Pons (tissue), 1 donor: ENCODE measurements around the gene GRB10.
A peak's percentile ranks its signal among the peaks of the same experiment; 100 is the strongest.

Experiments used
- DNase-seq: peaks from one replicate; pipeline ENCODE4 v3.0.0-alpha.2; 2016; ENCODE audit warnings: low spot score

The GRB10 gene

DNA sequence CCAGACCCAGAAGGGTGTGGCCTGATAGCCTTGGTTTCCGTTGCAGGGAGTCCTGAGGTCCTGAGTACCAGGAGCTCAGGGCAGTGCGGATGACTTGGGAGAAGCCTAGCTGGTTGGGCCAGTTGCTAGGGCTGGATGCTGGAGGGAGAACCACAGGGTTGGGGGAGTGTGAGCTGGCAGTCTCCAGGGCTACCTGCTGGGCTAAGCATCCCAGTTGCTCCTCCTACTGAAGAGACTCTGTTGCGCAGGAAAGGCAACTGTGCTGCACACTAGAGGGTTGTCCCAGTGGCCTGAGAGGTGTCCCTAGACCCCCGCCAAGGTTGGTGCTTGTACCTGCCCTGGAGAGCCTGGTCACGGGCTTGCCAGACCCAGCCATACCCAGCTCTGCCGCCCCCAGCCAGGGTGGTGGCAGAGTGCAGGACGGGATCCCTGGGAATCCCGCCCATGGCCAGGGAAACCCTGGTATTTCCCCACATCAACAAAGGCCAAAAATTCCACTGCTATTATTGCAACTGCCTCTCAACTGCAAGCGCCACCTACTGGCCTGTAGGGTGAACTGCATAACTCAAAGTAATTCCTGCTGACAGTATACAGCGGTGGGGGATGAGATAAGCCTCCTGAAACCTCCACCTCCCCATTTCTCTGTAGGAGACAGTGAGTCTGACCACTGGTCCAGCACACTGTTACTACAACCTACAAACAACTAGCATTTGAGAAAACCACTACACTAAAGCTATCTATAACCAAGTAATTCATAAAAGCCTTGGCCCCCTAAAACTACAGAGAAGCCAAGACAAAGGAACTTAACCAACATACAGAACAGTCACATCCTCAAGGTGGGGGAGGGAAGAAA, 149.9 kb downstream of the GRB10 start:
- peak; percentile 15 for DNase-seq

DNA sequence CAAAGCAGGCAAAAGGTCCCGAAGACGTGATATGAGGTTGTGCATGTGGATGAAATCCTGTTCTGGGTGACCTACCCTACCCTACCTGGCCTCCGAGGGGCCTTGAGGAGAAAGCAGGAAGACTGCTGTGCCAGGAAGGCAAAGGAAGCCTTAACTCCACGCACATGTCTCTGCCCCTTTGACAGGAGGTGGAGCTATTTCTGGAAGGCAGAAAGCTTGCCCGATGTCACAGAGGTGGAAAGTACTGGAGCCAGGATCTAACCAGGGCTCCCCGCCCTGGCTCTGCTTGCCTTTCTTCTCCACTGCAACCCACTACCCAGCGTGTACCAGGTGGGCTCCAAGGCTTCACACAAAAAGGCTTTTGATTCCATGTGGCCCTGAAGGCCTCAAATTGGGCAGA, 151.1 kb downstream of the GRB10 start:
- DNase-seq = no peak

GRCh38 chr7:50631100-50631499, 151.6 kb downstream of the GRB10 start:
- no peak for DNase-seq

GRCh38 chr7:50629238-50629901, 153.3 kb downstream of the GRB10 start:
- DNase-seq = no peak

DNA sequence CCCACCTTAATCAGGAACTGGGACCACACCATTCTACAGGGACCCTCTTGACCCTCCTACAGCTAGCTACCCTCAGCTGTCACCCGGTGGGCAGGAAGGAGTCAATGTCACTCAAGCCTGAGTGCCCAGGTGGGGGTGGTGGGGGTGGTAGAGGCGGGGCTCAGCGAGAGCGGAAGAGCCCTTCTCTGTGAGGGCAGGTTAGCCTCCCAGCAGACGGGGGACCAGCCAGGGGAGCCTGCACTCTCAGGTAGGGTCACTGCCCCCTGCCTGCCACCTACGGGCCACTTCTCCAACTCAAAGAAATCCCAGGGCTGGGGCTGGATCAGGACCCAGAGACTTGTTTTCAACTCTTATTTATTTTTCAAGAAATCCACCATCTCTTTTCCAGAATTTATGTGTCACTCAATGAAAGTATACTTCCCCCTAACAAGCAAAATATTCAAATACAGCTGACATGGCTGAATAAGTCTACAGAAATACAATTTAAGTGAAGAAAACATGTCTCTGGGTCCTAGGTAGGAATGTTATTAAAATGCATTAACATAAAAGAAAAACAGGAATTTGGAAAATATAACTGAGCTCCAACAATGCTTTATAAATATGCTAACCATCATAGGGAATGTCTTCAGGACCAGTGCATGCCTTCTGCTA, 154.1 kb downstream of the GRB10 start:
- DNase-seq = no peak

- no peak for DNase-seq
These were observed 154.8 kb downstream of the GRB10 start for GRCh38 chr7:50627824-50628361.

DNA sequence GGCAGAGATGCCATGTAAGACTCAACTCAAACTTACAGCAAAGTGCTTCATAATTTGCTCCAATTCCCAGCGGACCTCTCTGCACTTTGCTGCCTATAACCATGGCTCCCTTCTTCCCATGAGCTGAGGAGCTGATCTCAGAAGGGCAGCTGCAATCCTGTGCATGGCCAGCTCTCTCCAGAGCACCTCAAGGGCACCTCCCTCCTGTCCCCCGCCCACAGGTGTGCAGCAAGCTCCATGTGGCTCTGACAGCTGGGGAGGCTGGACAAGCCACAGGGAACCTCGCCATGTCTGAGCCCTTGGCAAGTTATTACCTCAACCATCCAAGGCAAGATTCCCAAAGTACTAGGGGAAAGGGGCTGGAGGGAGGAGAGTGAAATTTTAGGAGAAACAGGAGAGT, 156.4 kb downstream of the GRB10 start:
- no peak for DNase-seq

DNA sequence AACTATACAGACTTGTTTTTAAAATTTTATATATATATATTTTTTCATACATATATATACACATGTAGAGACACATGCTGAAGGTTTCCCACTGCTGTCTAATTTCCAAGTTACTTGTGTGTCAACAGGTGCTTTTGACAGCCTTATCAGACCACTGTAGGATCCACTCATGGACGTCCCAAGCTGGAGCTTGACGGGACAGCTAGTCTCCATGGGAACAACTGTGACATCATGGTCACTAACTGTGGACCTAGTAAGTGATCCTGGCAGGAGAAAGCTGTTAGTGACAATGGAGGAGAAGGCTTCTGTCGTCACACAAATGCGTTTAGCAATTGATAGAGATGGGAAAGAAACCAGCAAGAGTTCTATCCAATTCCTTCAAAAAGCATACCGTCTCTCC, 157.3 kb downstream of the GRB10 start:
- no peak for DNase-seq

DNA sequence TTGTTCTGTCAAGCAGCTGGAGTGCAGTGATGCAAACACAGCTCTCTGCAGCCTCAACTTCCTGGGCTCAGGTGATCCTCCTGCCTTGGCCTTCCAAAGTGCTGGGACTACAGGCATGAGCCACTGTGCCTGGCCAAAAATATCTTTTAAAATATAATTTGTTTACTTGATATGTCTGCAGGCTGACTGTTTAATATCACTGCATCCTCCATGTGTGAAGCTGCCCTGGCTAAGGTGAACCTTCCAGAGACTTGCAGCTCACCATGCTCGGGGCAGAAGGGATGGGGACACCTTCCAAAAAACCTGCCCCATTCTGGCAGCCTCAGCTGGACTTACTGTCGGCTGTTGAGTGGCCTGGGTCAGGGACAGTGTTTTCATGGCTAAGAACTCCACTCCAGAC, 159.9 kb downstream of the GRB10 start:
- DNase-seq = no peak

DNA sequence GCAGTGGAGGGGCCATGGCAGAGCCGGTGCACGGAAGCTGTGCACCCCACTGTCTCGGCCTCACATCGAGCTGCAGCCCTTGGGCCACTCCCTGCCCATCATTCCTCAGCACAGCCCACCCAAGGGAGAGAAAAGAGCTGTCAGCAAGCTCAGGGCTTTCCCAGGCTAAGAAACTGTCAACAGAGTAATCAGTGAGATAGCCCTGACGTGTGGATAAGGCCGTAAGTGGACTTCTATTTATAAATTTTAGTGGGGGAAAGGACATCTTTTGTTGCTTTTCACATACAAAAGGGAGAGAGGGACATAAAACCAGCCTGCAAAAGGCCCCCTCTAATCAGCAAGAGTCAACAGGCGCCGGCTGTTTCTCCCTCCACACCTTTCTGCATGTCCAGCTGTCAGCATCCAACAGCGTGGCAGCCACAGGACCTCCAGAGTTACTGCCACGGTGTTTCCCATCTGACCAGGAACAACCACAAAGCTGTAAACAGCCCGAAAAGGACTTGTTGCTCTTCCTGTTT, 160.7 kb downstream of the GRB10 start:
- no peak for DNase-seq

- DNase-seq = no peak
These were observed 161.5 kb downstream of the GRB10 start for GRCh38 chr7:50621206-50621605.

- no peak for DNase-seq
These were observed 162.3 kb downstream of the GRB10 start for GRCh38 chr7:50620433-50620832.

DNA sequence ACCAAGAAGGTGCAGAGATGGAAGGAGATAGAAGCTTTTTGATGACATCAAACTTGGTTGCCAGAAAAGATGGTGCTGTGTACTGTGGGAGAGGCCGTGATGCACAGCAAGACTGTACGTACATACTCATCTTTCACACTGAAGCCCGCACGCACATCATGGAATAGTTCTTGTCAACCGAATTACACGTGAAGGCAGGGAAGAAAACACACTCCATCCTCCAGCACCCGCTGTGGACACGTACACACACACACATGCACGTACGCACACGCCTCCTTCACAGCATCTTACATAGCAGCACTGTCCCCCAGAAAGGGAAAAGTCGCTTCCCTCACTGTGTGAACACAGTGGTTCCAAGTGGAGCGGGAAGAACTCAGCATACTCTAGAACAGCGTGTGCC, 163.0 kb downstream of the GRB10 start:
- DNase-seq = no peak

DNA sequence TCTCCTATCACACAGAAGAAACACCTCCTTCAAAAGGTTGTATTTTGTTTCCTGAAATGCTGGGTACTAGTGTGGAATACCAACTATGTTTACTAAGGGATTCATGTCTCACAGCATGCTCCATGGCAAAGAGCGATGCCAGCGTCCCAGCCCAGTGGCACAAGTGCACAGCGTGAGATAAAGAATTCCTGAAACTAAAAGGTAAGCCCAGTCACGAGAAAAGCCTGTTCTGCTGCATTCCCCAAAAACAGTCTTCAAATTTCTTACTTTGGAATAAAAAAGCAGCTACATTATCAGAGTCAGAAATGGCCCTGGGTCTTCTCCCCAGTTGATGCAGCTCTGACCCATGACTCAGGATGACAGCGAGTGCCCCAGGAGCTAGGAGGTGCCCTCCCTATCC, 164.4 kb downstream of the GRB10 start:
- DNase-seq = no peak

GRCh38 chr7:50615519-50616080, 167.1 kb downstream of the GRB10 start:
- DNase-seq = no peak

GRCh38 chr7:50614721-50615518, 167.8 kb downstream of the GRB10 start:
- no peak for DNase-seq

GRCh38 chr7:50613473-50613872, 169.2 kb downstream of the GRB10 start:
- DNase-seq = no peak

- DNase-seq = no peak
These were observed 170.0 kb downstream of the GRB10 start for GRCh38 chr7:50612704-50613103.

DNA sequence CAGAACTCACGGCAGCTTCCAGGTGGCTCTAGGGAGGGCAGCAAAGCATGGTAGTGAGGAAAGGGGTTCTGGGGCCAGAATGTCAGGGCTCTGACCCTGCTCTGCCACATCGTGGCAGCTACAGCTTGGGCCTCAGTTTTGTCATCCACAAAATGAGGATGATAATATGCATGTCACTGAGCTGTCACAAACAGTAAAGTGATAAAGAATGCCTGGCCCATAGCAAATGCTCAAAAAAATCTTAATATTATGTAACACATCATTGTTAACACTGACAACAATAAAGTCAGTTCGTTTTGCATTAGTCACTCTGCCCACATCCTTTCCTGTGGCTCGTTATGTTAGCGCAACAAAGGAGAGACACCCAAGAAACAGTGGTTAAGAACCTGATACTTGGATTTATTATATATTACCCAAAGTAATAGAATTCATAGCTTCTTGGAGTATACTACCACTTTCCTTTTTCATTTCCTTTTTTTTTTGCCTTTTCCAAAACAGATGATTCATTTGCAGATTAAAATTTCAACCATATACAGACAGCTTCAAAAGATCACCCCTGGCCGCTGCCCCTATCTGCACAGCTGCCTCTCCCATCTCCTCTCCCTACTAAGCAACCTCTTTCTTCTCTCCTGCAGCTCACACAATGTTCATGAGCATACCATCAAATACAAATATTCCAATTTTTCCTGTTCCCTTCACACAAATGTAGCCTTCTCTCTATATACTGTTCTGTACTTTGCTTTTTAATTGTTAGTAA, 172.0 kb downstream of the GRB10 start:
- DNase-seq = no peak

DNA sequence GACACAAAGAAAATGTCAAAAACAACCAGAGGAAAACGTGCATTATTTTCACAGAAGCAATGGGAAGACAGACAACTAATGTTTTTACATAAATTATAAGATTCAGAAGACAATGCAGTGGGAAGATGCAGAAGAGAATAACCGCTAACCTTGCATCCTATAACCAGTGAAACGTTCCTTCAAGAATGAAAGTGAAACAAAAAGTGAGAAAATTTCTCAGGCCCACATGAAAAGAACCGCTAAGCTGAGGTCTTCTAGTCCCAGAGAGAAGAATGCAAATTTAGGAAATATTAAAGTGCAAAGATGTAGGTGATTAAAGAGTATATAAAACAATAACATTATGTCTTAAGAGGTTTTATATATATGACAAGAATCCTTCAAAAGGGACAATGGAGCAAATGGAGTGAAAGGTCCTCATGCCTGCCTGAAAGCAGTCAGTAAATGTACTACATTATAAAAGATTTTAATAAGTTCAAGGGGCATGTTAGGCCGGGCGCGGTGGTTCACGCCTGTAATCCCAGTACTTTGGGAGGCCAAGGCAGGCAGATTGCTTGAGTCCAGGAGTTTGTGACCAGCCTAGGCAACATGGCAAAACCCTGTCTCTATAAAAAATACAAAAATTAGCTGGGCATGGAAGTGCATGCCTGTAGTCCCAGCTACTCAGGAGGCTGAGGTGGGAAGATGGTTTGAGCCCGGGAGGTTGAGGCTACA, 174.3 kb downstream of the GRB10 start:
- no peak for DNase-seq
